Activated CD4-positive, alpha-beta T cell treated with anti-CD3 and anti-CD28 coated beads for 48 hours (primary cell): ENCODE data around the gene HCST.
A peak's percentile ranks its signal among the peaks of the same experiment; 100 is the strongest.
"Not testable (repeated sequence)": the region's sequence is repeated elsewhere in the genome, so short reads cannot be mapped to it uniquely, and the experiment has no call there.

Experiments
- DNase-seq: peaks from one replicate; pipeline ENCODE4 v3.0.0-alpha.2; 2020

Gene HCST

GRCh38 chr19:35907377-35907745 lies 5.0 kb downstream of the HCST start:
- DNase-seq: no peak

DNA sequence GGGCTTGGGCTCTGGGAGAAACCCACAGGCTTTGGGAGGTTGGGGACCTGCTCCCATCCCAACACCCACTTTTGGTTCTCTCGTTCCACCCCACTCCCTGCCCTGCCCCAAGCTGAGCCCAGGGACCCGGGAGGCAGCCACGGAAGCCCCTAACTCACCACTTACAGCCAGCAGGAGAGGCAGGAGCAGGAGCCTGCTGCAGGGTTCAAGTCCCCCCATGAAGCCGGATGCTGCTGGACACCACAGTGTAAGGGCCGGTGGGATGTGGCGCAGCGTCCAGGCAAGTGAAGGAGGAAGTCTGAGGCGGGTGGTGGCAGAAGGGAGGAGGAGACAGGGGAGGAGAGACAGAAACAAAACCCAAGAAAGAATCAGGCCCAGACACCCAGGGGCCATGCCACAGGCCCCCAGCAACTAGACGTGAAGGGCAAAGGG lies 5.7 kb downstream of the HCST start, which contains the start of gene TYROBP:
TYROBP (minus strand) TSS at position 286 of the 432 bp plus-strand sequence; CDS start at position 219, 67 bp downstream.
- no peak for DNase-seq

GRCh38 chr19:35908973-35909683 lies 6.8 kb downstream of the HCST start:
- DNase-seq: no peak

DNA sequence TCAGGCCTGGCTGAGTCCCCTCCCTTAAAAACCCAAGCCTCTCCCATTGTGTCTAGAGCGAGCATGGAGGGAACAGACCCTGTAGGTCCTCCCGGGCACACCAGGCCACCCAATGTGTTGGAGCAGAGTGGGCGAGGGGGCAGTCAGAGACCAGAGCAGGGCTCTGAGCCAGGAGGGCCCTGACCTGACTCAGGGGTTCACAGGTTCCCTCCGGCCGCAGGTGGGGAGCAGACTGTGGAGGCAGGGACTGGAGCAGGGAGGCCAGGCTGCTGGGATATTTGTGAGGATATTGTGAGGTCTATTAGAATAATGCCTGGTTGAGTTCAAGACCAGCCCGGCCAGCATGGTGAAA lies 7.3 kb downstream of the HCST start:
- DNase-seq: no peak

- DNase-seq: not testable (repeated sequence)
Measured at GRCh38 chr19:35910355-35910754, 8.0 kb downstream of the HCST start.

DNA sequence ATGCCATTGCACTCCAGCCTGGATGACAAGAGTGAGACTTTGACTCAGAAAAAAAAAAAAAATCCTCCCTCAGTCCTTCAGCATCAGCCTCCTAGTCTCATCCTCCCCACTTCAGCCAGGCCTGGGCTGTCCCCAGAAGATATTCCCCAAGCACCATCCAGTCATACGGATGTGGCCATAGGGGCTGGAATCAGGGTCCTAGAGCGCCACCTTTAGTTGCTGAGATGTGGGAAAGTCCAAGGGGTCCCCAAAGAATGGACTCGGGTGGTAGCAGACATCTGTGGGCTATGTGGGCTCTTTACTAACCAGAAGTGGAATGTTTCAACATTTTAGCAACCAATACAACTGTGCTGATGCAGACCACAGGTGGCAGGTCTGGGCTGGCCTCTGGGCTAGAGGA lies 8.8 kb downstream of the HCST start:
- no peak for DNase-seq

DNA sequence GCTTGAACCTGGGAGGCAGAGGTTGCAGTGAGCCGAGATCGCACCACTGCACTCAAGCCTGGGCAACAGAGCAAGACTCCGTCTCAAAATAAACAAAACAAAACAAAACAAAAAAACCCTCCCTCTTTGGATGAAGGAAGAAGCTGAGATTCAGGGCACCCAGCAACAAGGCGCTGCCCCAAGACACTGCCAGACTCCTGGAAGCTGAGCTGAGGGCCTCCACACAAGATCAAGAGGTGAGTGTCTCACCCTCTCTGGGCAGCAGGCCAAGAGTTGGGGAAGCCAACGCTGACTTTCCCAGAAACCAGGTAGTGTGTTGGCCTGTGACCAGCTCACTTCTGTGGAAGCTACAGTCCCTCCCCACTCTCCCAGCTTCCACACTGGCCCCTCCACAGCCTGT lies 9.5 kb downstream of the HCST start:
- peak; percentile 57 for DNase-seq

DNA sequence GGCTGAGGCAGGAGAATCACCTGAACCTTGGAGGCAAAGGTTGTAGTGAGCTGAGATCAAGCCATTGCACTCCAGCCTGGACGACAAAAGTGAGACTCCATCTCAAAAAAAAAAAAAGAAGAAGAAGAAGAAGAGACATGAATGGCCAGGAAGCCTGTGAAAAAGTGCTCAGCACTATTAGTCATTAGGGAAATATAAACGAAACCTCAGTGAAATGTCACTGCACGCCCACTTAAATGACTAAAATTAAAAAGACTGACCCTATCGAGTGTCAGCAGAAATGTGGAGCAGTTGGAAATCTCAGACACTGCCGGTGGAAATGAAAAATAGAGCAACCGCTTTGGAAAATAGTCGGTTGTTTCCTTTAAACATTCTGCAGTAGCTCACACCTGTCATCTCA lies 11.3 kb downstream of the HCST start:
- no peak for DNase-seq

DNA sequence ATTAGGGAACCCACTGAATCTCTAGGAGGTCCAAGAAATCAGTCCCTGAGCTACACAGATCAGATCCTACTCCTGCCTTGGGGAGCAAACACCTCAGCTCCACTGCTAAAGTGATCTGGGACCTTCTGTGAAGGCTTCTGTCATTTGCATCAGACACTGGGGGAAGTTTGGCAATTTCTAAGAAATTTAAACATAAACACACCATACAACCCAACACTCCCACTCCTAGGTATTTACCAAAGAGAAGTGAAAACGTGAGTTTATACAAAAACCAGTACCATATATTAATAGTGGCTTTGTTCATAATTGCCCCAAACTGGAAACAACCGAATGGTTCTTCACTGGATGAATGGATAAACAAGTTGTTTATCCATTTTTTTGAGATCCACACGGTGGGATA lies 13.1 kb downstream of the HCST start:
- DNase-seq: no peak

DNA sequence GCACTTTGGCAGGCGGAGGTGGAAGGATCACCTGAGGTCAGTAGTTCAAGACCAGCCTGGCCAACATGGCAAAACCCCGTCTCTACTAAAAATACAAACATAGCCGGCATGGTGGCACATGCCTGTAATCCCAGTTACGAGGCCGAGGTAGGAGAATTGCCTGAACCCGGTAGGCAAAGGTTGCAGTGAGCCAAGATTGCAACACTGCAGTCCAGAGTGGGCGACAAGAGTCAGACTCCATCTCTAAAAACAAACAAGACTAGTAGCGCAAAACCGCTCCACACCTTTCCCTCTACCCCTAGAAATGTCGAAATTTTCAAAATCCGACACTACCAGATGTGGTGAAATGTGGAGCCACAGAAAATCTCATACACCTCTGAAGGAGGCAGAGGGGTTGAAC lies 17.0 kb downstream of the HCST start:
- no peak for DNase-seq

DNA sequence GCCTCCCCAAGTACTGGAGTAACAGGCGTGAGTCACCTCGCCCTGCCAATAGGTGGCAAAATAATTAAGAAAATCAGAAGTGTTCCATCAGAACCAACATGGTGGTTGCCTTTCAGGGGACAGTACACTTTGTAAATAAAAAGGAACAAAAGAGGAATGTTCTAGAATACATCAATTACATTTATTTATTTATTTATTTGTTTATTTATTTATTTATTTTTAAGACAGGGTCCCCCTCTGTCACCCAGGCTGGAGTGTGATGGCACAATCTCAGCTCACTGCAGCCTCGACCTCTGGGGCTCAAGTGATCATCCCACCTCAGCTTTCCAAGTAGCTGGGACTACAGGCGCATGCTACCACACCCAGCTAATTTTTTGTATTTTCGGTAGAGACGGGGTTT lies 18.7 kb downstream of the HCST start:
- no peak for DNase-seq

DNA sequence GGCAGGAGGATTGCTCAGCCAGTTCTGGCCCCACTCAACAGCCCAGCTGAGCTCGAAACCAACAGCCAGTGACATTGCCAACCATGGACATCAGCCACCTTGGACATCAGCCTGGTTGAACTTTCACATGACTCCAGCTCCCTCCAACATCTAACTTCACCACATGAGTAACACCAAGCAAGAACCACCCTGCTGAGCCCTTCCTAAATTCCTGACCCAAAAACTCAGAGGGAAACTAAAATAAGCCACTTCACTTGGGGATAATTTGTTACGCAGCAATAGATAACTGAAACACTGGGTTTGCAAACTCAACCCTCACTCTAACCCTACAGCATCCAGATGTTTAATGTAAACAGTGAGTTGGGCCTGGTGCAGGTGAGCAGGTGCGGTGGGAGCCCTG lies 23.2 kb downstream of the HCST start:
- DNase-seq: no peak

- DNase-seq: no peak
Measured at GRCh38 chr19:35928507-35928906, 26.2 kb downstream of the HCST start.

DNA sequence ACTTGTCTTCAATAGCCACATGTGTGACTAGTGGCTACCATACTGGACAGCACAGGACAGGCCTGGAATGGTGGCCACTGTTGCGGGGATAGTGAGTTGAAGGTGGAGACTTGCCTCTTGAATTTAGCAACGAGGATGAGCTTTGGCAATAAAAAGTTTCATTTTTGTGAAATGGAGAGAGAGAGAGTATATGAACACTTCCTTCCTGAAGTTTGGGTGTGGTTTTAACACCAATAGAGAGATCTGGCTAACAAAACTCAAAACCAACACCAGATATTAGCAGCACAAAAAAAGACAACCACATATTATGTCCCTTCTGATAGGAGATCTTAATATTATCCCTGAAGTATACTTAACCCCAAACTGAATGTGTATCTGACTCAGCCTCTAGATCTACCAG lies 27.5 kb downstream of the HCST start:
- no peak for DNase-seq

GRCh38 chr19:35931161-35931873 lies 29.0 kb downstream of the HCST start:
- DNase-seq: peak; percentile 100

DNA sequence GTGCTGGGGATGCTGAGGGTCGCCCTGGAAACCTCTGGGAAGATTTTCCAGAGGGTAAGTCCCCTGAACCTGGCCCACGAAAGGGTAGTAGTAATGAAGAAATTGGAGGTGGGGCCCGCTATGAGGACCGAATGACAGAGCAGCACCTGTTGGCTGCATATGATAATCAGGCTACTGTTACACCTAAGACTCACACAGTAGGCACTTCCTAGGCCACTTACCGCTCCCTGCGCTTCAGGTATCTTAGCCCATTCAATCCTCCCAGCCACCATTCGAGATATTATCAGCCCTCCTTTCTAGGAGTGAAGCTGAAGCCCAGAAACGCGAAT lies 29.5 kb downstream of the HCST start:
- no peak for DNase-seq

DNA sequence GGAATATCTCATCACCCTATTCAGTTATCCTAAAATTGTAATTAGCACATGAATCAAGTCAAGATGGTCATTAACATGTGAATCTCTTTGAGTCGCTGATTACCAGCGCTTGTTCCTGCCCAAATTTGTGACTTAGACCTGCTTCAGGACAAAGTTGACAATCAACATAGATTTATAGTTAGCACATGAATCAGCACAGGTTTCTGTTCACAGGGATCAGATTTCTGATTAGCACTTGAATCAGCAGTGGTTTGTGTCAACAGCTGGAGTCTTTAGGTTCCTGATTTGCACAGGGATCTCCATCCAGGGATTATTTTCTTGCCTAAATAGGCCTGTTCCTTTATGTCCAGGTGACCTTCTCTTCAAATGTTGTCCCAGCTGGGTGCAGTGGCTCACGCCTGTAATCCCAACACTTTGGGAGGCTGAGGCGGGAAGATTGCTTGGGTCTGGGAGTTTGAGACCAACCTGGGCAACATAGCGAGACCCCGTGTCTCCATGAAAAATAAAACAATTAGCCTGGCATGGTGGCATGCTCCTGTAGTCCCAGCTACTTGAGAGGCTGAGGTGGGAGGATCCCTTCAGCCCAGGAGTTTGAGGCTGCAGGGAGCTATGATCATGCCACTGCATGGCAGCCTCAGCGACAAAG lies 30.1 kb downstream of the HCST start:
- DNase-seq: no peak

- peak; percentile 74 for DNase-seq
Measured at GRCh38 chr19:35935911-35936737, 33.8 kb downstream of the HCST start, which contains the start of gene LRFN3. Gene LRFN3 (plus strand): TSS chr19:35936374. CDS start chr19:35939426, 3,052 bp downstream.

GRCh38 chr19:35936738-35937268 lies 34.5 kb downstream of the HCST start:
- DNase-seq: no peak

DNA sequence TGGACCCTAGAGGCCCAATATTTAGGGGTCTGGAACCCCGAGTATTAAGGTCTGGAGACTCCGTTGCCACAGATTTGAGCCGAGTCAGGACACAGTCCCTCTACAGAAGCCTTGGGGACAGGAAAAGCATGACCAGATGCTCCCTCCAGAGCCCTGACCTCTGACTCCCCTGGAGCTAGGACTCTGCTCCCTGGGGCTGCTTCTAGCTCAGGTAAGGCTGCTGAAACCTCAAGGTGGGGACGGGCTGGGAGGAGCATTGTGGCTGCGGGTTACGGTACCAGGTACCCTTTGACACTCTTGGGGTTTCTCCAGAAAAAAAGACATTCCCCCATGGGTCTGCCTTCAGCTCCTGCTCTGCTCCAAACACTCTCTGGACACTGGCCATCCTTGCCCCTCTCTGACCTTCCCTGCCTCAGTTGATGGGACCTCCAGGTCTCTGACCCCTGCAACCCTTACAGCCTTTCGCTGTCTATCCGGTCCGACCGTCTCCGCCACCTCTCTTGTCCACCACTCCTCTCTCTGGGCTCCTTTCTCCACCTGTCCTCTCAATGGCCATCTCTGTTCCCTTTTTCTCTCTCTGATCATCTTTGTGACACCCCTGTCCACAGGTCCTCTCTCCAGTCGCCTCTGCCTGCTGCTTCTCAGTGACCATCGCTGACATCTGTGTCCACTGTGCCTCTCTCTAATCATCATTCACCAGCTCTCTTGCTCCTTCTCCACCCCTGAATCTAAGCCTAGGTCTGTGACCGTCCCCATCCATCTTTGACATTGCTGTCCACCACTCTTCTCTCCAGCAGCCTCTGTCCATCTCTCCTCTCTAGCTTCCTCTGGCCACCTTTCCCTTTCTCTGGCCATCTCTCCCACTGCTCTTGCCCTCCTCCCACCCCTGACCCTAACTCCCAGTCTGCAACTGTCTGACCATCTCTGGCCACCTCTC lies 35.3 kb downstream of the HCST start:
- DNase-seq: no peak

GRCh38 chr19:35938282-35939224 lies 36.2 kb downstream of the HCST start:
- no peak for DNase-seq
